Lung (tissue), 12 donors: ENCODE results near the gene RSBN1. TPM values are rescaled to one million over a fixed set of nuclear protein-coding genes. Genes with fewer than 3 reads are reported as not detected.

ENCODE experiments used
- ATAC-seq: fragments of 200-7000 bp; cut with Tn5 transposase; one replicate; pipeline ENCODE4 v1.9.1; 2020; ENCODE audit warnings: moderate number of reproducible peaks; ENCODE audit not compliant: insufficient read depth, low FRiP score
- DNase-seq, 3 donors: peaks; one replicate each; pipeline ENCODE4 v3.0.0-alpha.2; 2013 to 2017
- H3K27ac ChIP-seq, 2 donors: one replicate each; pipeline ENCODE4 v1.5.1; 2013; ENCODE audit warnings: mild to moderate bottlenecking in 2 of 2, moderate library complexity in 2 of 2, control low read depth in 1 of 2, inconsistent platforms in 1 of 2, low read depth in 1 of 2, low read length in 1 of 2
- H3K27me3 ChIP-seq, 3 donors: one replicate each; pipeline ENCODE4 v1.5.1; 2013; ENCODE audit warnings: low read length in 2 of 3; ENCODE audit not compliant: control insufficient read depth in 3 of 3, insufficient read depth in 3 of 3
- H3K36me3 ChIP-seq, 4 donors: one replicate each; pipeline ENCODE4 v1.5.1; 2013; ENCODE audit warnings: low read length in 4 of 4, mild to moderate bottlenecking in 1 of 4, moderate library complexity in 1 of 4; ENCODE audit not compliant: control insufficient read depth in 4 of 4, insufficient read depth in 4 of 4
- H3K4me1 ChIP-seq, 5 donors: one replicate each; pipeline ENCODE4 v1.5.1; 2013; ENCODE audit warnings: low read length in 5 of 5, mild to moderate bottlenecking in 2 of 5, moderate library complexity in 1 of 5; ENCODE audit not compliant: control insufficient read depth in 5 of 5, insufficient read depth in 5 of 5
- H3K4me3 ChIP-seq: one replicate; pipeline ENCODE4 v1.5.1; 2013; ENCODE audit warnings: mild to moderate bottlenecking, control low read depth, moderate library complexity
- H3K9ac ChIP-seq, 2 donors: one replicate each; pipeline ENCODE4 v1.5.1; 2013; ENCODE audit warnings: low read length in 2 of 2, control low read depth in 1 of 2; ENCODE audit not compliant: insufficient read depth in 1 of 2
- H3K9me3 ChIP-seq, 4 donors: one replicate each; pipeline ENCODE4 v1.5.1; 2013; ENCODE audit warnings: low read length in 3 of 4, mild to moderate bottlenecking in 1 of 4, moderate library complexity in 1 of 4; ENCODE audit not compliant: control insufficient read depth in 4 of 4, insufficient read depth in 3 of 4
- WGBS, 2 donors: extraction: QIAGEN DNeasy Blood & Tissue Kit; methylation state at CpG; one replicate each; pipeline ENCODE4 v1.1.7; 2013; 5-methylcytosine and 5-hydroxymethylcytosine counted together
- polyA plus RNA-seq, 2 donors: library from polyadenylated mRNA; stranded (reverse); fragments of 200-250 nt; gene quantifications; one replicate each; pipeline ENCODE4 v1.2.1, GENCODE V29; 2013
- total RNA-seq, 2 donors: library from RNA; depleted of rRNA in 1 of 2; stranded (reverse); fragments of >200 nt in 1 of 2; gene quantifications; one replicate each; pipeline ENCODE4 v1.2.1, GENCODE V29; 2014 to 2021
- TF ChIP-seq, protein P1 (sequence below): IDR thresholded peaks from 2 replicates; pipeline ENCODE4 v1.5.1; 2012; ENCODE audit warnings: mild to moderate bottlenecking; ENCODE audit errors: control extremely low read depth, extremely low read depth
- donor health status: control.
- donor health status: control.
- donor health status: Bipolar disorder and iron deficiency.
- donor health status: healthy.
- donor health status: DM: yes; HTN: yes; CAD: no.

Gene RSBN1
- total and polyA plus RNA-seq, 4 donors: 4.4 to 39.0 (median 12.5) TPM

- no peak overlapping the region for H3K27ac ChIP-seq
- no peak for ATAC-seq
- 33 to 60% methylated on average over 3 of the region's 3 CpGs for WGBS, 2 donors
- H3K9ac ChIP-seq: no peak overlapping the region
- H3K4me1 ChIP-seq: no peaks in the 10 kb centered on the region
- TF ChIP-seq, protein P1, sequence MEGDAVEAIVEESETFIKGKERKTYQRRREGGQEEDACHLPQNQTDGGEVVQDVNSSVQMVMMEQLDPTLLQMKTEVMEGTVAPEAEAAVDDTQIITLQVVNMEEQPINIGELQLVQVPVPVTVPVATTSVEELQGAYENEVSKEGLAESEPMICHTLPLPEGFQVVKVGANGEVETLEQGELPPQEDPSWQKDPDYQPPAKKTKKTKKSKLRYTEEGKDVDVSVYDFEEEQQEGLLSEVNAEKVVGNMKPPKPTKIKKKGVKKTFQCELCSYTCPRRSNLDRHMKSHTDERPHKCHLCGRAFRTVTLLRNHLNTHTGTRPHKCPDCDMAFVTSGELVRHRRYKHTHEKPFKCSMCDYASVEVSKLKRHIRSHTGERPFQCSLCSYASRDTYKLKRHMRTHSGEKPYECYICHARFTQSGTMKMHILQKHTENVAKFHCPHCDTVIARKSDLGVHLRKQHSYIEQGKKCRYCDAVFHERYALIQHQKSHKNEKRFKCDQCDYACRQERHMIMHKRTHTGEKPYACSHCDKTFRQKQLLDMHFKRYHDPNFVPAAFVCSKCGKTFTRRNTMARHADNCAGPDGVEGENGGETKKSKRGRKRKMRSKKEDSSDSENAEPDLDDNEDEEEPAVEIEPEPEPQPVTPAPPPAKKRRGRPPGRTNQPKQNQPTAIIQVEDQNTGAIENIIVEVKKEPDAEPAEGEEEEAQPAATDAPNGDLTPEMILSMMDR: no peak
- no peaks in the 10 kb centered on the region for H3K36me3 ChIP-seq
- H3K4me3 ChIP-seq: no peak overlapping the region
- no peaks in the 10 kb centered on the region for H3K27me3 ChIP-seq
- no peak for DNase-seq
- H3K9me3 ChIP-seq: no peaks in the 10 kb centered on the region
These were observed 47.4 kb upstream of the RSBN1 start for GRCh38 chr1:113859478-113860175.

GRCh38 chr1:113858982-113859381 lies 46.7 kb upstream of the RSBN1 start:
- WGBS, 2 donors: 89 to 90% methylated on average over 1 of the region's 1 CpG
- Histone ChIP-seq H3K9ac (no peak overlapping the region), H3K9me3 (no peaks in the 10 kb centered on the region), H3K4me1 (no peaks in the 10 kb centered on the region), H3K27me3 (no peaks in the 10 kb centered on the region), H3K36me3 (no peaks in the 10 kb centered on the region), H3K4me3 (no peak overlapping the region), H3K27ac (no peak overlapping the region)
- ATAC-seq (no peak), DNase-seq (no peak)
- TF ChIP-seq, protein P1: no peak

DNA sequence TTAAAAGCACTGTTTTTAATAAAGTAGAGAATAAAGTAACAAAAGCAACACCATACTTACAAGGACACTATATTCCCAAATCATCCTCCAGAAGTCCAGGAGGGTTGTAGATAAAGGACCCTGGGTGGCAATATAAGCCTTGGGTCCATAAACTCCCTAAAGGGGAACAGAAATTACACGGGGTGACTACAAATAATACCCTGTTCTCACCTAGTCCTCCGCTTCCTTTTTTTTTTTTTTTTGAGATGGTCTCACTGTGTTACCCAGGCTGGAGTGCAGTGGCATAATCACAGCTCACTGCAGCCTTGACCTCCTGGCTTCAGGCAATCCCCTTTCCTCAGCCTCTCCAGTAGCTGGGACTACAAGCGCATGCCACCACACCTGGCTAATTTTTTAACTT lies 46.1 kb upstream of the RSBN1 start:
- ATAC-seq (no peak), DNase-seq (no peak)
- no peak overlapping the region for H3K27ac ChIP-seq
- H3K4me1 ChIP-seq: no peaks in the 10 kb centered on the region
- no peaks in the 10 kb centered on the region for H3K9me3 ChIP-seq
- H3K4me3 ChIP-seq: no peak overlapping the region
- H3K36me3 ChIP-seq: no peaks in the 10 kb centered on the region
- H3K9ac ChIP-seq: no peak overlapping the region
- TF ChIP-seq, protein P1: no peak
- 52 to 80% methylated on average over 3 of the region's 3 CpGs for WGBS, 2 donors
- no peaks in the 10 kb centered on the region for H3K27me3 ChIP-seq

DNA sequence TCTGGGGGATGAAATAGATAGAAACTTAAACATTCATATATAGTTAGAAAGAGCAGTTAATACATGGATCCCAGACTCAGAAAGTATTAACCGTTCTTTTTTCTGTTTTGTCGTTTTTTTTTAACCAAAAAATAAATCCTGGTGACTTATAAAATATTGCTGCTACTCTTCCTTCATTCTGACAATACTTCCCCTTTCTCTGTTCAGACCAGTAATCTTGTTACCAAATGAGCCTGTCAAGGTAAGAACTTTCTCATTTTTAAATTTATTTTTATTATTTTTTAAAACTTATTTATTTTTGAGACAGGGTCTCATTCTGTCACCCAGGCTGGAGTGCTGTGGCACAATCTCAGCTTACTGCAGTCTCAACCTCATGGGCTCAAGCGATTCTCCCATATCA lies 45.5 kb upstream of the RSBN1 start:
- DNase-seq: no peak
- ATAC-seq: no peak
- no peaks in the 10 kb centered on the region for H3K4me1 ChIP-seq
- H3K36me3 ChIP-seq: no peaks in the 10 kb centered on the region
- TF ChIP-seq, protein P1: no peak
- H3K27ac ChIP-seq: no peak overlapping the region
- H3K4me3 ChIP-seq: no peak overlapping the region
- no peak overlapping the region for H3K9ac ChIP-seq
- H3K9me3 ChIP-seq: no peaks in the 10 kb centered on the region
- no peaks in the 10 kb centered on the region for H3K27me3 ChIP-seq
- 49 to 66% methylated on average over 3 of the region's 3 CpGs for WGBS, 2 donors
